Right lobe of liver (tissue), 4 donors: ENCODE measurements around the gene THPO.

Source experiments
- CTCF ChIP-seq, 4 donors: fragments of 200-600 bp in 3 of 4; fragments of 450-650 bp in 1 of 4; IDR thresholded peaks; one replicate each; pipeline versions ENCODE4 v1.5.1 to v1.8.0; 2016 to 2022; ENCODE audit warnings: antibody characterized with exemption in 4 of 4, mild to moderate bottlenecking in 2 of 4
- POLR2A ChIP-seq: fragments of 450-650 bp; IDR thresholded peaks from one replicate; pipeline ENCODE4 v1.6.1; 2017; ENCODE audit warnings: antibody characterized with exemption, mild to moderate bottlenecking
- donor health status: DM: no; HTN: no; CAD: no.
- donor health status: DM: no; HTN: no; CAD: no.
- donor health status: DM: no; HTN: yes; CAD: no.

- TF ChIP-seq CTCF (IDR thresholded peaks at IDR 0.05) (no peak), POLR2A (no peak)
Measured at GRCh38 chr3:184360070-184360928, 17.7 kb downstream of the THPO start.
